WTC11 (cell line): Measurements from ENCODE around the gene SLC37A1. TPM values are rescaled to one million over a fixed set of nuclear protein-coding genes. Genes with fewer than 3 reads are reported as not detected.

Source experiments
- ATAC-seq: fragments of 200-7000 bp; cut with Tn5 transposase; 2 replicates; pipeline ENCODE4 v1.10.0; 2021; ENCODE audit warnings: mild to moderate bottlenecking, moderate library complexity
- CTCF ChIA-PET: fragments of 300-600 bp; sonication (Branson Sonifier 250); formaldehyde crosslinking; loops from one replicate; lab custom pipeline; 2021; ENCODE audit warnings: antibody characterized with exemption; lab: Charles Lee
- POLR2A ChIA-PET: fragments of 350-600 bp; sonication (Branson Sonifier 250); formaldehyde crosslinking; loops from one replicate; lab custom pipeline; 2021; ENCODE audit warnings: antibody characterized with exemption; lab: Charles Lee
- DNase-seq: peaks from one replicate; pipeline ENCODE4 v3.0.0; 2021; ENCODE audit warnings: low spot score
- H3K27ac Mint-ChIP-seq: 2 replicates; pipeline ENCODE4 v1.8.0; 2021; ENCODE audit warnings: mixed read lengths
- H3K27me3 Mint-ChIP-seq: 2 replicates; pipeline ENCODE4 v1.8.0; 2021; ENCODE audit warnings: low read depth, mild to moderate bottlenecking, moderate library complexity, mixed read lengths
- H3K36me3 Mint-ChIP-seq: 2 replicates; pipeline ENCODE4 v1.8.0; 2021; ENCODE audit warnings: mixed read lengths
- H3K4me1 Mint-ChIP-seq: 2 replicates; pipeline ENCODE4 v1.8.0; 2022; ENCODE audit warnings: mixed read lengths
- H3K4me3 Mint-ChIP-seq: 2 replicates; pipeline ENCODE4 v1.8.0; 2021; ENCODE audit warnings: mild to moderate bottlenecking, moderate library complexity, mixed read lengths
- H3K9me3 Mint-ChIP-seq: 2 replicates; pipeline ENCODE4 v1.8.0; 2021; ENCODE audit warnings: mixed read lengths
- ATF1 ChIP-seq: sonication (generic); formaldehyde crosslinking; IDR thresholded peaks from 2 replicates; pipeline ENCODE4 v1.8.1; 2023; ENCODE audit warnings: mild to moderate bottlenecking, moderate library complexity, missing genetic modification reagents
- GRHL2 ChIP-seq: fragments of 250-450 bp; sonication (Bioruptor Pico); IDR thresholded peaks from 2 replicates; pipeline ENCODE4 v1.8.0; 2022; ENCODE audit warnings: mild to moderate bottlenecking, moderate library complexity; ENCODE audit not compliant: insufficient replicate concordance, severe bottlenecking
- GTF2I ChIP-seq: fragments of 250-450 bp; sonication (Bioruptor Pico); conservative IDR thresholded peaks from 2 replicates; pipeline ENCODE4 v1.4.0; 2021; ENCODE audit warnings: mild to moderate bottlenecking
- IRF2 ChIP-seq: sonication (generic); formaldehyde crosslinking; IDR thresholded peaks from 2 replicates; pipeline ENCODE4 v1.8.0; 2022; ENCODE audit warnings: low read depth, missing genetic modification reagents, borderline replicate concordance
- KAT7 ChIP-seq: sonication (generic); formaldehyde crosslinking; IDR thresholded peaks from 2 replicates; pipeline ENCODE4 v1.8.1; 2023; ENCODE audit warnings: missing genetic modification reagents, mild to moderate bottlenecking, borderline replicate concordance
- PRRX2 ChIP-seq: fragments of 250-450 bp; sonication (Bioruptor Pico); IDR thresholded peaks from 2 replicates; pipeline ENCODE4 v1.8.0; 2021; ENCODE audit warnings: mild to moderate bottlenecking
- RELA ChIP-seq: sonication (generic); formaldehyde crosslinking; IDR thresholded peaks from 2 replicates; pipeline ENCODE4 v1.8.1; 2022; ENCODE audit warnings: missing genetic modification reagents, mild to moderate bottlenecking, borderline replicate concordance
- RORB ChIP-seq: fragments of 250-450 bp; sonication (Bioruptor Pico); IDR thresholded peaks from 2 replicates; pipeline ENCODE4 v1.9.0; 2021; ENCODE audit warnings: mild to moderate bottlenecking
- ZNF121 ChIP-seq: sonication (generic); formaldehyde crosslinking; IDR thresholded peaks from 2 replicates; pipeline ENCODE4 v1.8.0; 2023; ENCODE audit warnings: missing genetic modification reagents
- ZNF232 ChIP-seq: sonication (generic); formaldehyde crosslinking; IDR thresholded peaks from 2 replicates; pipeline ENCODE4 v1.8.0; 2022; ENCODE audit warnings: mild to moderate bottlenecking, missing genetic modification reagents
- ZNF263 ChIP-seq: sonication (generic); formaldehyde crosslinking; IDR thresholded peaks from 2 replicates; pipeline ENCODE4 v1.8.1; 2022; ENCODE audit warnings: low read depth, mild to moderate bottlenecking, moderate library complexity, missing genetic modification reagents
- total RNA-seq: library from RNA; stranded (reverse); gene quantifications from 3 replicates; pipeline ENCODE4 v1.2.3, GENCODE V29; 2021
- TF ChIP-seq, protein P1 (sequence below): sonication (generic); formaldehyde crosslinking; IDR thresholded peaks from 2 replicates; pipeline ENCODE4 v1.8.1; 2022; ENCODE audit warnings: mild to moderate bottlenecking, missing genetic modification reagents, moderate library complexity, borderline replicate concordance
- TF ChIP-seq, protein P2 (sequence below): sonication (generic); formaldehyde crosslinking; IDR thresholded peaks from 2 replicates; pipeline ENCODE4 v1.8.0; 2022; ENCODE audit warnings: mild to moderate bottlenecking, missing genetic modification reagents
- TF ChIP-seq, protein P3 (sequence below): sonication (generic); formaldehyde crosslinking; IDR thresholded peaks from 2 replicates; pipeline ENCODE4 v1.8.0; 2022; ENCODE audit warnings: missing genetic modification reagents
- TF ChIP-seq, protein P4 (sequence below): sonication (generic); formaldehyde crosslinking; IDR thresholded peaks from 2 replicates; pipeline ENCODE4 v1.8.0; 2023; ENCODE audit warnings: missing genetic modification reagents
- TF ChIP-seq, protein P5 (sequence below): sonication (generic); formaldehyde crosslinking; IDR thresholded peaks from 2 replicates; pipeline ENCODE4 v1.8.1; 2023; ENCODE audit warnings: mild to moderate bottlenecking, missing genetic modification reagents, moderate library complexity
- TF ChIP-seq, protein P6 (sequence below): sonication (generic); formaldehyde crosslinking; IDR thresholded peaks from 2 replicates; pipeline ENCODE4 v1.8.1; 2022; ENCODE audit warnings: missing genetic modification reagents, borderline replicate concordance
- TF ChIP-seq, protein P7 (sequence below): fragments of 250-450 bp; sonication (Bioruptor Pico); IDR thresholded peaks from 2 replicates; pipeline ENCODE4 v1.9.0; 2021; ENCODE audit warnings: mild to moderate bottlenecking
- TF ChIP-seq, protein P8 (sequence below): sonication (generic); formaldehyde crosslinking; IDR thresholded peaks from 2 replicates; pipeline ENCODE4 v1.8.1; 2023; ENCODE audit warnings: mild to moderate bottlenecking, moderate library complexity, missing genetic modification reagents
- TF ChIP-seq, protein P9 (sequence below): fragments of 250-450 bp; sonication (Bioruptor Pico); IDR thresholded peaks from 2 replicates; pipeline ENCODE4 v1.8.0; 2021; ENCODE audit warnings: mild to moderate bottlenecking

The SLC37A1 gene
- total RNA-seq, 1 experiment from 2014 or later = 22.7 TPM

DNA sequence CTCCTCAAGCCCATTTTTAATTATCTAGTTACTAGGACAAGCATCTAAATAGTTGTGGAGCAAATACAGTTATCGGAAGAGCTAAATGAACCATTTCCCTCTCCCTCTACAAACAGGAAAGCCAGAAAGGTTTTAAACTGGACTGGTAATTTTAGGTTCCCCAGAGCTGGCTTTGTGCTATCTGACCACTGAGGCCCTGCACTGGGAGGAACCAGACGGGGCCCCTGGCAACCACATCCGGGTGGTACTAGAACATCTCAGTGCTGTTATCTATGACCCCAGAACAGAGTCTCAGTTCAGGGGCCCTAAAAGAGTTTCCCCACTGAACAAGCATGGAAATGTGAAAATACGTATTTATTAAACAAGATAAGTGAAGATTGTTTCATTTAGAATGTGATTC is 9.9 kb upstream of the SLC37A1 start (continued):
- TF ChIP-seq PRRX2 (no peak), ATF1 (CRISPR knock-in tag) (no peak), ZNF232 (no peak), RELA (CRISPR knock-in tag) (no peak), IRF2 (CRISPR knock-in tag) (no peak), GRHL2 (CRISPR knock-in tag) (no peak)
- TF ChIP-seq, protein P1, sequence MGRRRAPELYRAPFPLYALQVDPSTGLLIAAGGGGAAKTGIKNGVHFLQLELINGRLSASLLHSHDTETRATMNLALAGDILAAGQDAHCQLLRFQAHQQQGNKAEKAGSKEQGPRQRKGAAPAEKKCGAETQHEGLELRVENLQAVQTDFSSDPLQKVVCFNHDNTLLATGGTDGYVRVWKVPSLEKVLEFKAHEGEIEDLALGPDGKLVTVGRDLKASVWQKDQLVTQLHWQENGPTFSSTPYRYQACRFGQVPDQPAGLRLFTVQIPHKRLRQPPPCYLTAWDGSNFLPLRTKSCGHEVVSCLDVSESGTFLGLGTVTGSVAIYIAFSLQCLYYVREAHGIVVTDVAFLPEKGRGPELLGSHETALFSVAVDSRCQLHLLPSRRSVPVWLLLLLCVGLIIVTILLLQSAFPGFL (CRISPR knock-in tag) = no peak
- TF ChIP-seq, protein P2, sequence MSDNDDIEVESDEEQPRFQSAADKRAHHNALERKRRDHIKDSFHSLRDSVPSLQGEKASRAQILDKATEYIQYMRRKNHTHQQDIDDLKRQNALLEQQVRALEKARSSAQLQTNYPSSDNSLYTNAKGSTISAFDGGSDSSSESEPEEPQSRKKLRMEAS = no peak
- TF ChIP-seq, protein P3, sequence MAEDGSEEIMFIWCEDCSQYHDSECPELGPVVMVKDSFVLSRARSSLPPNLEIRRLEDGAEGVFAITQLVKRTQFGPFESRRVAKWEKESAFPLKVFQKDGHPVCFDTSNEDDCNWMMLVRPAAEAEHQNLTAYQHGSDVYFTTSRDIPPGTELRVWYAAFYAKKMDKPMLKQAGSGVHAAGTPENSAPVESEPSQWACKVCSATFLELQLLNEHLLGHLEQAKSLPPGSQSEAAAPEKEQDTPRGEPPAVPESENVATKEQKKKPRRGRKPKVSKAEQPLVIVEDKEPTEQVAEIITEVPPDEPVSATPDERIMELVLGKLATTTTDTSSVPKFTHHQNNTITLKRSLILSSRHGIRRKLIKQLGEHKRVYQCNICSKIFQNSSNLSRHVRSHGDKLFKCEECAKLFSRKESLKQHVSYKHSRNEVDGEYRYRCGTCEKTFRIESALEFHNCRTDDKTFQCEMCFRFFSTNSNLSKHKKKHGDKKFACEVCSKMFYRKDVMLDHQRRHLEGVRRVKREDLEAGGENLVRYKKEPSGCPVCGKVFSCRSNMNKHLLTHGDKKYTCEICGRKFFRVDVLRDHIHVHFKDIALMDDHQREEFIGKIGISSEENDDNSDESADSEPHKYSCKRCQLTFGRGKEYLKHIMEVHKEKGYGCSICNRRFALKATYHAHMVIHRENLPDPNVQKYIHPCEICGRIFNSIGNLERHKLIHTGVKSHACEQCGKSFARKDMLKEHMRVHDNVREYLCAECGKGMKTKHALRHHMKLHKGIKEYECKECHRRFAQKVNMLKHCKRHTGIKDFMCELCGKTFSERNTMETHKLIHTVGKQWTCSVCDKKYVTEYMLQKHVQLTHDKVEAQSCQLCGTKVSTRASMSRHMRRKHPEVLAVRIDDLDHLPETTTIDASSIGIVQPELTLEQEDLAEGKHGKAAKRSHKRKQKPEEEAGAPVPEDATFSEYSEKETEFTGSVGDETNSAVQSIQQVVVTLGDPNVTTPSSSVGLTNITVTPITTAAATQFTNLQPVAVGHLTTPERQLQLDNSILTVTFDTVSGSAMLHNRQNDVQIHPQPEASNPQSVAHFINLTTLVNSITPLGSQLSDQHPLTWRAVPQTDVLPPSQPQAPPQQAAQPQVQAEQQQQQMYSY (CRISPR knock-in tag) = no peak
- TF ChIP-seq, all 79 proteins: peak for 0

DNA sequence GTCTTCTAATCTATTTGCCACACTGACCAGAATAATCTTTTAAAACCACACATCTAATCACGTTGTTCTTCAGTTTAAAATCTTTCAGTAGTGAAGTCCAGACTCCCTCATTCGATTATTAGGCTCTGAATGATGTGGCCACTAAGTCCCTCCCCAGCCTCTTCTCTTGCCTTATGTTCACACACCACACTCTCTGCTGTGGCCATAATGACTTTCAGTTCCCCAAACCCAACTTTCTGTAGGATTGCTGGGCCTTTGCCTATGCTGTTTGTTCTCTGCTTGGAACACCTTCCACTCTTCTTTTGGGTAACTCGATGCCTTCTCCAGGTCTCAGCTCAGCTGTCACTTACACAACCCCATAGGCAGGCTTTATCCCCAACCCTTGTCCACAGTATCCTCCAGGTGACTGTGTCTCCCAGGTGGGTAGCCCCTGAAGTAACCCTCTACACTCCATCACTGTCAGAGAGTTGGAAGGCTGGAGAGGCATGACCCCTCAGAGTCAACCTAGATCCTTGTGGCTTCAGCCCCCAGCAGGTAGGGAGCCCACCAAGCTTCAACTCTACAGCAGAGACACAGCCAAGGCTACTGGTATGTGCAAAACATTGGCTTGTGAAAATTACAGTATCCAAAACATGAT is 8.4 kb upstream of the SLC37A1 start:
- Mint-ChIP-seq H3K4me3 (no peak overlapping the region), H3K9me3 (no peaks in the 10 kb centered on the region), H3K36me3 (no peaks in the 10 kb centered on the region), H3K27ac (no peak overlapping the region), H3K27me3 (peaks cover 10% of the 10 kb centered on the region; the same call in 1 of the 2 replicates), H3K4me1 (no peaks in the 10 kb centered on the region)
- POLR2A ChIA-PET = no interaction called here
- DNase-seq (no peak), ATAC-seq (no peak)
- TF ChIP-seq RORB (CRISPR knock-in tag) (no peak), ZNF232 (no peak), ZNF263 (CRISPR knock-in tag) (no peak), ATF1 (CRISPR knock-in tag) (no peak), GTF2I (CRISPR knock-in tag) (no peak)
- CTCF ChIA-PET = no interaction called here

DNA sequence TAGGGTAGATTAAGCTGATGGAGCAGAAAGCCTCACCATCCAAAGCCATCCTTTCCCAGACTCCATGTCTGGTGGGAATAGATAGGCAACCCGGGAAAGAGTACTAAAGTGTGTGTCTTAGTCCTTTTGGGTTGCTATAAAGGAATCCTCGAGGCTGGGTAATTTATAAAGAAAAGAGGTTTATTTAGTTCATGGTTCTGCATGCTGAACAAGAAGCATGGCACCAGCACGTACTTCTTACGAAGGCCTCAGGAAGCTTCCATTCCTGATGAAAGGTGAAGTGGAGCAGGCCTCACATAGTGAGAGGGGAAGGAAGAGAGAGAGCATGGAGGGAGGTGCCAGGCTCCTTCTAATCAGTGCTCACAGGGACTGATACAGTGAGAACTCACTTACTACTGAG is 6.2 kb upstream of the SLC37A1 start:
- H3K27ac Mint-ChIP-seq = no peak overlapping the region
- peaks cover 3% of the 10 kb centered on the region for H3K4me1 Mint-ChIP-seq
- CTCF ChIA-PET = no interaction called here
- ATAC-seq (no peak), DNase-seq (no peak)
- H3K27me3 Mint-ChIP-seq = peaks cover 15% of the 10 kb centered on the region
- H3K4me3 Mint-ChIP-seq = no peak overlapping the region
- no peaks in the 10 kb centered on the region for H3K36me3 Mint-ChIP-seq
- POLR2A ChIA-PET = no interaction called here
- no peaks in the 10 kb centered on the region for H3K9me3 Mint-ChIP-seq
- TF ChIP-seq, protein P4, sequence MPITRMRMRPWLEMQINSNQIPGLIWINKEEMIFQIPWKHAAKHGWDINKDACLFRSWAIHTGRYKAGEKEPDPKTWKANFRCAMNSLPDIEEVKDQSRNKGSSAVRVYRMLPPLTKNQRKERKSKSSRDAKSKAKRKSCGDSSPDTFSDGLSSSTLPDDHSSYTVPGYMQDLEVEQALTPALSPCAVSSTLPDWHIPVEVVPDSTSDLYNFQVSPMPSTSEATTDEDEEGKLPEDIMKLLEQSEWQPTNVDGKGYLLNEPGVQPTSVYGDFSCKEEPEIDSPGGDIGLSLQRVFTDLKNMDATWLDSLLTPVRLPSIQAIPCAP = no peak
- TF ChIP-seq ZNF121 (no peak), KAT7 (no peak), PRRX2 (no peak), ZNF263 (CRISPR knock-in tag) (no peak)
- TF ChIP-seq, protein P5, sequence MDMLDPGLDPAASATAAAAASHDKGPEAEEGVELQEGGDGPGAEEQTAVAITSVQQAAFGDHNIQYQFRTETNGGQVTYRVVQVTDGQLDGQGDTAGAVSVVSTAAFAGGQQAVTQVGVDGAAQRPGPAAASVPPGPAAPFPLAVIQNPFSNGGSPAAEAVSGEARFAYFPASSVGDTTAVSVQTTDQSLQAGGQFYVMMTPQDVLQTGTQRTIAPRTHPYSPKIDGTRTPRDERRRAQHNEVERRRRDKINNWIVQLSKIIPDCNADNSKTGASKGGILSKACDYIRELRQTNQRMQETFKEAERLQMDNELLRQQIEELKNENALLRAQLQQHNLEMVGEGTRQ (CRISPR knock-in tag) = no peak
- TF ChIP-seq, protein P6, sequence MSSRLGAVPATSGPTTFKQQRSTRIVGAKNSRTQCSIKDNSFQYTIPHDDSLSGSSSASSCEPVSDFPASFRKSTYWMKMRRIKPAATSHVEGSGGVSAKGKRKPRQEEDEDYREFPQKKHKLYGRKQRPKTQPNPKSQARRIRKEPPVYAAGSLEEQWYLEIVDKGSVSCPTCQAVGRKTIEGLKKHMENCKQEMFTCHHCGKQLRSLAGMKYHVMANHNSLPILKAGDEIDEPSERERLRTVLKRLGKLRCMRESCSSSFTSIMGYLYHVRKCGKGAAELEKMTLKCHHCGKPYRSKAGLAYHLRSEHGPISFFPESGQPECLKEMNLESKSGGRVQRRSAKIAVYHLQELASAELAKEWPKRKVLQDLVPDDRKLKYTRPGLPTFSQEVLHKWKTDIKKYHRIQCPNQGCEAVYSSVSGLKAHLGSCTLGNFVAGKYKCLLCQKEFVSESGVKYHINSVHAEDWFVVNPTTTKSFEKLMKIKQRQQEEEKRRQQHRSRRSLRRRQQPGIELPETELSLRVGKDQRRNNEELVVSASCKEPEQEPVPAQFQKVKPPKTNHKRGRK (CRISPR knock-in tag) = no peak
- TF ChIP-seq, protein P7, sequence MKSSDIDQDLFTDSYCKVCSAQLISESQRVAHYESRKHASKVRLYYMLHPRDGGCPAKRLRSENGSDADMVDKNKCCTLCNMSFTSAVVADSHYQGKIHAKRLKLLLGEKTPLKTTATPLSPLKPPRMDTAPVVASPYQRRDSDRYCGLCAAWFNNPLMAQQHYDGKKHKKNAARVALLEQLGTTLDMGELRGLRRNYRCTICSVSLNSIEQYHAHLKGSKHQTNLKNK (CRISPR knock-in tag) = no peak
- TF ChIP-seq, protein P8, sequence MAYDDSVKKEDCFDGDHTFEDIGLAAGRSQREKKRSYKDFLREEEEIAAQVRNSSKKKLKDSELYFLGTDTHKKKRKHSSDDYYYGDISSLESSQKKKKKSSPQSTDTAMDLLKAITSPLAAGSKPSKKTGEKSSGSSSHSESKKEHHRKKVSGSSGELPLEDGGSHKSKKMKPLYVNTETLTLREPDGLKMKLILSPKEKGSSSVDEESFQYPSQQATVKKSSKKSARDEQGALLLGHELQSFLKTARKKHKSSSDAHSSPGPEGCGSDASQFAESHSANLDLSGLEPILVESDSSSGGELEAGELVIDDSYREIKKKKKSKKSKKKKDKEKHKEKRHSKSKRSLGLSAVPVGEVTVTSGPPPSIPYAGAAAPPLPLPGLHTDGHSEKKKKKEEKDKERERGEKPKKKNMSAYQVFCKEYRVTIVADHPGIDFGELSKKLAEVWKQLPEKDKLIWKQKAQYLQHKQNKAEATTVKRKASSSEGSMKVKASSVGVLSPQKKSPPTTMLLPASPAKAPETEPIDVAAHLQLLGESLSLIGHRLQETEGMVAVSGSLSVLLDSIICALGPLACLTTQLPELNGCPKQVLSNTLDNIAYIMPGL = no peak
- TF ChIP-seq, protein P2 = no peak
- TF ChIP-seq, protein P9, sequence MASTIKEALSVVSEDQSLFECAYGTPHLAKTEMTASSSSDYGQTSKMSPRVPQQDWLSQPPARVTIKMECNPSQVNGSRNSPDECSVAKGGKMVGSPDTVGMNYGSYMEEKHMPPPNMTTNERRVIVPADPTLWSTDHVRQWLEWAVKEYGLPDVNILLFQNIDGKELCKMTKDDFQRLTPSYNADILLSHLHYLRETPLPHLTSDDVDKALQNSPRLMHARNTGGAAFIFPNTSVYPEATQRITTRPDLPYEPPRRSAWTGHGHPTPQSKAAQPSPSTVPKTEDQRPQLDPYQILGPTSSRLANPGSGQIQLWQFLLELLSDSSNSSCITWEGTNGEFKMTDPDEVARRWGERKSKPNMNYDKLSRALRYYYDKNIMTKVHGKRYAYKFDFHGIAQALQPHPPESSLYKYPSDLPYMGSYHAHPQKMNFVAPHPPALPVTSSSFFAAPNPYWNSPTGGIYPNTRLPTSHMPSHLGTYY (CRISPR knock-in tag) = no peak
